Measurements from ENCODE around the gene ELMO1. TPM values are rescaled to one million over a fixed set of nuclear protein-coding genes. Genes with fewer than 3 reads are reported as not detected.

Gene ELMO1
- polyA plus RNA-seq, 1 donor (not counting 4 experiments of a cell fraction or from before 2014, with no cell fraction given) = not detected

GRCh38 chr7:36863901-36864701, 584.6 kb downstream of the ELMO1 start:
- no peak for FAIRE-seq
- dilution Hi-C loops (cut with MboI; ENCODE audit: extremely low pct_ligation_motif_present, low sequenced_read_pairs) = no loop called here
- Histone ChIP-seq H3K9ac (ENCODE audit: control insufficient read depth, extremely low read depth, insufficient read depth, low read length) (no peak overlapping the region), H3K4me1 (ENCODE audit: control insufficient read depth, extremely low read depth, insufficient read depth, low read length) (no peaks in the 10 kb centered on the region), H3K36me3 (ENCODE audit: control insufficient read depth in 2 of 2, extremely low read depth in 1 of 2, insufficient read depth in 2 of 2, low read length in 2 of 2) (no peaks in the 10 kb centered on the region), H3K9me1 (ENCODE audit: control insufficient read depth, extremely low read depth, insufficient read depth, low read length) (no peaks in the 10 kb centered on the region), H3K79me2 (ENCODE audit: control insufficient read depth, insufficient read depth, low read length) (no peaks in the 10 kb centered on the region), H3K27me3 (ENCODE audit: control insufficient read depth, extremely low read depth, insufficient read depth, low read length) (no peaks in the 10 kb centered on the region), H3K4me3 (ENCODE audit: control insufficient read depth in 2 of 3, extremely low read depth in 1 of 3, insufficient read depth in 2 of 3, low read depth in 1 of 3, low read length in 3 of 3) (no peak overlapping the region), H2AFZ (ENCODE audit: control insufficient read depth, low read length) (no peak overlapping the region), H4K20me1 (ENCODE audit: control insufficient read depth, extremely low read depth, insufficient read depth, low read length) (no peaks in the 10 kb centered on the region), H3K4me2 (ENCODE audit: control insufficient read depth, extremely low read depth, insufficient read depth, low read depth, low read length) (no peak overlapping the region), H3K9me3 (ENCODE audit: control insufficient read depth, low read depth, low read length) (no peaks in the 10 kb centered on the region), H3K27ac (ENCODE audit: control insufficient read depth, insufficient read depth, low read length) (no peak overlapping the region)
- DNase-seq (ENCODE audit: low read depth, low spot score) = no peak
- no peak for TF ChIP-seq EZH2 (IDR thresholded peaks at IDR 0.05; ENCODE audit: low read length)
- TF ChIP-seq, protein P1, sequence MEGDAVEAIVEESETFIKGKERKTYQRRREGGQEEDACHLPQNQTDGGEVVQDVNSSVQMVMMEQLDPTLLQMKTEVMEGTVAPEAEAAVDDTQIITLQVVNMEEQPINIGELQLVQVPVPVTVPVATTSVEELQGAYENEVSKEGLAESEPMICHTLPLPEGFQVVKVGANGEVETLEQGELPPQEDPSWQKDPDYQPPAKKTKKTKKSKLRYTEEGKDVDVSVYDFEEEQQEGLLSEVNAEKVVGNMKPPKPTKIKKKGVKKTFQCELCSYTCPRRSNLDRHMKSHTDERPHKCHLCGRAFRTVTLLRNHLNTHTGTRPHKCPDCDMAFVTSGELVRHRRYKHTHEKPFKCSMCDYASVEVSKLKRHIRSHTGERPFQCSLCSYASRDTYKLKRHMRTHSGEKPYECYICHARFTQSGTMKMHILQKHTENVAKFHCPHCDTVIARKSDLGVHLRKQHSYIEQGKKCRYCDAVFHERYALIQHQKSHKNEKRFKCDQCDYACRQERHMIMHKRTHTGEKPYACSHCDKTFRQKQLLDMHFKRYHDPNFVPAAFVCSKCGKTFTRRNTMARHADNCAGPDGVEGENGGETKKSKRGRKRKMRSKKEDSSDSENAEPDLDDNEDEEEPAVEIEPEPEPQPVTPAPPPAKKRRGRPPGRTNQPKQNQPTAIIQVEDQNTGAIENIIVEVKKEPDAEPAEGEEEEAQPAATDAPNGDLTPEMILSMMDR (optimal IDR thresholded peaks at IDR 0.05 in 1 of 3, IDR thresholded peaks at IDR 0.05 in 1 of 3, conservative IDR thresholded peaks at IDR 0.05 in 1 of 3; ENCODE audit: extremely low read depth in 1 of 3, insufficient read depth in 2 of 3, low read length in 3 of 3) = no peak

DNA sequence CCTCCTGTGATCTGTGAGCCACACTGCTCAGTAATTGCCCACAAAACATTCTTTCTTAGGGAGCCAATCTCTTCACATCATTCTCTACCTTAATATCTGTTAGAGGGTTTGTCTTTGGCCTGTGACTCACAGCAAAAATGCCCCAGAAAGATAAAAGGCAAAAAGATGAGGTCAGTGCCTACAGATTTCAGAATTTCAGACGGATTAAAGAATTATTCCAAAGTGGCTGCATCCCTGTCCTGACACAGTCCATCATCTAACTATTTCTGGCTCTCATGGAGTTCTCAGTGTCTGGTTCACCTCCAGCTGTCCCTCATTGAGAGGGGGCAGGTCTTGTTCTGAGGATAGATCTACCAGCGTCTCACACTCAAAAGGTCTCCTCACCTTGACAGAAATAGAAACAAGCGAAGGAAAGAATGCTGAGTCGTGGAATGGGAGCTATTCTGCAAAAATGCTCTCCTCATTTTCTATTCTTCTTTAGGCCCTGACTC, 585.8 kb downstream of the ELMO1 start:
- no peak for DNase-seq (ENCODE audit: low read depth, low spot score)

More for the DNA sequence above, 585.8 kb downstream of the ELMO1 start:
- Histone ChIP-seq H3K4me2 (ENCODE audit: control insufficient read depth, extremely low read depth, insufficient read depth, low read depth, low read length) (no peak overlapping the region), H3K4me1 (ENCODE audit: control insufficient read depth, extremely low read depth, insufficient read depth, low read length) (no peaks in the 10 kb centered on the region), H3K9ac (ENCODE audit: control insufficient read depth, extremely low read depth, insufficient read depth, low read length) (no peak overlapping the region), H3K27me3 (ENCODE audit: control insufficient read depth, extremely low read depth, insufficient read depth, low read length) (no peaks in the 10 kb centered on the region), H3K36me3 (ENCODE audit: control insufficient read depth in 2 of 2, extremely low read depth in 1 of 2, insufficient read depth in 2 of 2, low read length in 2 of 2) (no peaks in the 10 kb centered on the region), H4K20me1 (ENCODE audit: control insufficient read depth, extremely low read depth, insufficient read depth, low read length) (no peaks in the 10 kb centered on the region), H3K79me2 (ENCODE audit: control insufficient read depth, insufficient read depth, low read length) (no peaks in the 10 kb centered on the region), H2AFZ (ENCODE audit: control insufficient read depth, low read length) (no peak overlapping the region), H3K9me3 (ENCODE audit: control insufficient read depth, low read depth, low read length) (no peaks in the 10 kb centered on the region), H3K27ac (ENCODE audit: control insufficient read depth, insufficient read depth, low read length) (no peak overlapping the region), H3K4me3 (ENCODE audit: control insufficient read depth in 2 of 3, extremely low read depth in 1 of 3, insufficient read depth in 2 of 3, low read depth in 1 of 3, low read length in 3 of 3) (no peak overlapping the region), H3K9me1 (ENCODE audit: control insufficient read depth, extremely low read depth, insufficient read depth, low read length) (no peaks in the 10 kb centered on the region)
- no peak for TF ChIP-seq EZH2 (IDR thresholded peaks at IDR 0.05; ENCODE audit: low read length)
- TF ChIP-seq, protein P1 (optimal IDR thresholded peaks at IDR 0.05 in 1 of 3, IDR thresholded peaks at IDR 0.05 in 1 of 3, conservative IDR thresholded peaks at IDR 0.05 in 1 of 3; ENCODE audit: extremely low read depth in 1 of 3, insufficient read depth in 2 of 3, low read length in 3 of 3) = no peak
- FAIRE-seq = no peak
- dilution Hi-C loops (cut with MboI; ENCODE audit: extremely low pct_ligation_motif_present, low sequenced_read_pairs) = no loop called here

Data from keratinocyte (primary cell).